NB4 (cell line): ENCODE data around the gene FYCO1.

ENCODE experiments used
- DNase-seq: peaks from one replicate; pipeline ENCODE4 v3.0.0; 2010; ENCODE audit warnings: low read depth
- H3K4me3 ChIP-seq: one replicate; pipeline ENCODE4 v1.5.1; 2011; ENCODE audit warnings: mild to moderate bottlenecking, low read depth, low read length, moderate library complexity
- MYC ChIP-seq: IDR thresholded peaks from 2 replicates; pipeline ENCODE4 v1.6.1; 2011; ENCODE audit warnings: low read depth, low read length
- POLR2A ChIP-seq: IDR thresholded peaks from 2 replicates; pipeline ENCODE4 v1.6.1; 2011; ENCODE audit warnings: mild to moderate bottlenecking; ENCODE audit not compliant: insufficient read length; ENCODE audit errors: extremely low read depth
- TF ChIP-seq, protein P1 (sequence below): IDR thresholded peaks from 2 replicates; pipeline ENCODE4 v1.6.1; 2011; ENCODE audit warnings: low read depth, low read length
- TF ChIP-seq, protein P2 (sequence below): IDR thresholded peaks from one replicate; pipeline ENCODE4 v1.5.1; 2012; ENCODE audit warnings: low read depth, low read length

Gene FYCO1

DNA sequence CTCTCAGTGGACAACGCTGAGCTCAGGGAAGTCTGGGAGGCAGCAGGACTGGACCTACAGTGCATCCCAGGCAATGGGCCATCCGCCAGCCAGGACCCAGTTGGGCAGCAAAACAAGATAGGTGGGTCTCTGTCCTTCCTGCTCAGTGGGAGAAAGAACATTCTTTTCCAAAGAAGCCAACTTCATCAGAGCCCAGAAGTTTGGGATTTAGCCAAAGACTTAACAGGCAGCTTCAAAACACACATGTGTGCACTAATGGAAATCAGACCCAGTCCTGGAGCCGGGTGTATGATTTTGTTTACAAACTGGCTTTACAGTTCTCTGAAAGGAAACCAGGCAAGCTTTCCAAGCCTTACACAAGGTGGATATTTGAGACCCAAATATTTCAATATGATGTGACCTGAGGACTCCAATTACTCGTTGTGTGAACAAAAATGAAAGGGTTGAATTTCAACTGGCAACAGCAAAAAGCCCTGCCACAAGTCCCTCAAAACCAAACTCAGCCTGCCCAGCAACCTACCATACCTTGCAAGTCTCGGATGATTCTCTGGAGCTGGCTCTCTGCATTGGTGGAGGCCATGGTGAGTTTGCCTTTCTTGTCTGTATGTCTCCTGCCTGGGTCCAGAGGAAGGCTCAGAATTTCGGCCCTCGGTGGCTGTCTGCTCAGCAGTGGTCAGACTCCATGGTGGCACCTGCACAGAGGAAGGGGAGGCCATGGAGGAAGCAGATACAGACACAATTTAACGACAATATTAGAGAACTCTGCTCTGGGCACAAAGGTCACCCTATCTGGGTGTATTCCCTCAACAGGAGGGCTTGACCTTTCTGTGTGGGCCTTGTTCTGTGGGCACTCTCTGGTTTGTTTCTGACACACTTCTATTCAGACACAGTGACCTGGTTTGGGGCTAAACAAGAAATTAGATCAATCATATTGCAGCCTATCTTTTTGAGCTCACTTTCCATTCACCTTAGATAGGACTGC lies 11.0 kb downstream of the FYCO1 start:
- TF ChIP-seq MYC (no peak), POLR2A (no peak)
- TF ChIP-seq, protein P1, sequence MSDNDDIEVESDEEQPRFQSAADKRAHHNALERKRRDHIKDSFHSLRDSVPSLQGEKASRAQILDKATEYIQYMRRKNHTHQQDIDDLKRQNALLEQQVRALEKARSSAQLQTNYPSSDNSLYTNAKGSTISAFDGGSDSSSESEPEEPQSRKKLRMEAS: no peak
- TF ChIP-seq, protein P2, sequence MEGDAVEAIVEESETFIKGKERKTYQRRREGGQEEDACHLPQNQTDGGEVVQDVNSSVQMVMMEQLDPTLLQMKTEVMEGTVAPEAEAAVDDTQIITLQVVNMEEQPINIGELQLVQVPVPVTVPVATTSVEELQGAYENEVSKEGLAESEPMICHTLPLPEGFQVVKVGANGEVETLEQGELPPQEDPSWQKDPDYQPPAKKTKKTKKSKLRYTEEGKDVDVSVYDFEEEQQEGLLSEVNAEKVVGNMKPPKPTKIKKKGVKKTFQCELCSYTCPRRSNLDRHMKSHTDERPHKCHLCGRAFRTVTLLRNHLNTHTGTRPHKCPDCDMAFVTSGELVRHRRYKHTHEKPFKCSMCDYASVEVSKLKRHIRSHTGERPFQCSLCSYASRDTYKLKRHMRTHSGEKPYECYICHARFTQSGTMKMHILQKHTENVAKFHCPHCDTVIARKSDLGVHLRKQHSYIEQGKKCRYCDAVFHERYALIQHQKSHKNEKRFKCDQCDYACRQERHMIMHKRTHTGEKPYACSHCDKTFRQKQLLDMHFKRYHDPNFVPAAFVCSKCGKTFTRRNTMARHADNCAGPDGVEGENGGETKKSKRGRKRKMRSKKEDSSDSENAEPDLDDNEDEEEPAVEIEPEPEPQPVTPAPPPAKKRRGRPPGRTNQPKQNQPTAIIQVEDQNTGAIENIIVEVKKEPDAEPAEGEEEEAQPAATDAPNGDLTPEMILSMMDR: no peak
- no peak overlapping the region for H3K4me3 ChIP-seq
- DNase-seq: no peak

DNA sequence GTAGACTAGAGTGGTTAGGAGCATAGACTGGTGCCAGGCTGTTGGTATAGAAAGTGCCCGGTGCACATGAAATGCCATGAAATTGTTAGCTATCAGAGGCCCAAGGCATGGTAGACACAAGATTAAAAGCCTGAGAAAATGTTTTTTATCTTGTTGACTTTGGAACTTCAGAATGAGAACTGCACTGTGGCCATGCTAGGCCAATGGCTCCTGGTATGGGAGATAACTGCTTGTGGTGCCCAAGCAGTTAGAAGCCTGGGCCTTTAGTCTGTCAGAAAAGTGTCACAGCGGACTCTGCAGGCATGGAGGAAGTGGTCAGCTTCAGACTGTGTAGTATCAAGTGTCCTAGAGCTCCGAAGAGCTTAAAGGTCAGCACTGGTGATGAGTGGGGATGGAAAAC lies 11.9 kb downstream of the FYCO1 start:
- TF ChIP-seq, protein P2: no peak
- no peak for TF ChIP-seq MYC
- TF ChIP-seq POLR2A: no peak
- TF ChIP-seq, protein P1: no peak

DNA sequence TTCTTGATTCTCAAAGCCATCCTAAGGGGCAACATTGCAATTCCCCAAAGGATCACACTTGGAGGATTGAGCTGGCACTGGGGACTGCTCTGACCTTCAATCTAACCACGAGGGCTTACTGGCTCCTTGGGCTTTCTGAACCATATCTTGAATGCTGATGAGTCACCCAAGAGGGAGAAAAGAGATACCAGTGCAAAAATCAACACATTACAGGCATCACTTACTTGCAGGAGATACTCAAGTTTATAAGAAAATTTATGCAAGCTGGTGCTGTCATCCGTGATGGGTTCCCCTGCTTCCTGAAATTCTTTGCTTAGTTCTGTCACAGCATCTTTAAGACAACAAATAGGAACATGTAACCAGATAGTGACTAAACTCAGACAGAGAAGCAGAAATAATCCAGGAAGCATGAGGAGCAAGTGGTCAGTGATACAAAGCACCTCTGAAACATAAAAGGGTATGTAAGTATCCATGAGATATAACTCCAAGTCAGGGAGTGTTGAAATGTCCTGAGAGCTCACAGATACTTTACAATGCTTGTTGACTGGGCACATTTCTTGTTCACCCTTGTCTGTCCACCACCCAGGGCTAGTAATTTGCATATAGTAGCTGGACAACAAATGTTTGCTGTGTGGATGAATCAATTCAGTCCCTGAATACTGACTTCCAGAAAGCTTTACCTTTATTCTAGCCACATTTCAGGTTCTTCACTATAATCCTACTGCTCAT lies 14.1 kb downstream of the FYCO1 start:
- no peak overlapping the region for H3K4me3 ChIP-seq
- peak; percentile 37 for DNase-seq
- TF ChIP-seq MYC (no peak), POLR2A (no peak)
- TF ChIP-seq, protein P2: no peak
- TF ChIP-seq, protein P1: no peak

More for the DNA sequence above, 11.9 kb downstream of the FYCO1 start:
- H3K4me3 ChIP-seq: no peak overlapping the region
- DNase-seq: no peak

DNA sequence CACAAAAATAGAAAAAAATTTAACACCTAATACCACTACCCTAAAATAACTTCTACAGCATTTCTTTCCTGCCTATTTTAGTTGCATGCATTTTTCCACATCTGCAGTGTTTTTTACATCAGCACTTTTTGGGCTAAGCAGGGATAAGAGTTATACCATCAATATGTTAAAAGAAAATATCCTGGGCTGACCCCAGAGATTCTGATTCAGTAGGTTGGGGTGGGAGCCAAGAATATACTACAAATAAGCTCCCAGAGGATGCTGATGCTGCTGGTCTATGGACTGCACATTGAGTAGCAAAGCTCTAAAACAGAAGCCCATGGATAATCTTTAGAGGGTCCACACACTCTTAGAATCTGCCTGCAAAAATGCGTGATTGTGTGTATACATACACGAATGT lies 14.8 kb downstream of the FYCO1 start:
- no peak overlapping the region for H3K4me3 ChIP-seq
- no peak for TF ChIP-seq POLR2A
- TF ChIP-seq, protein P2: no peak
- TF ChIP-seq, protein P1: no peak
- TF ChIP-seq MYC: no peak
- DNase-seq: no peak

DNA sequence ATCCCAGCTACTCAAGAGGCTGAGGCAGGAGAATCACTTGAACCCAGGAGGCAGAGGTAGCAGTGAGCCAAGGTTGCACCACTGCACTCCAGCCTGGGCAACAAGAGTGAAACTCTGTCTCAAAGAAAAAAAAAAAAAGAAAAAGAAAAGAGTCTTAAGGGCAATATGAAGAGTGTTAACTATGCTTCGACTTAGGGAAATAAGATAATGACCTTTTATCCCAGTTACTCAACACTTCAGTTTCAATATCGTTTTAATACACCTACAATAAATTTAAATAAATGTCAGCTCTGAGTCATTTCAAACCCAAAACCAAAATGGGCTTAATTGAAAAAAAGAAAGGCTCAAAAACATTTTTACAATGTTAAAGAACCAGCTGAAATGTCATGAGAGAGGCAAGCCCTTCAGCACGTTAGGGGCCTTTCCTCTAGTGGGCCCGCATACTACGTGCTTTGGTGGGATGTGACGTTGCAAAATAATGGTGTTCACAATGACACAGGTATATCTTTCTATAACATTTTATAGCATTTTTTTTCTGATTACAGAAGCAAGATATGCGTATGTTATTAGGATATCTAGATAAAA lies 15.3 kb downstream of the FYCO1 start:
- no peak overlapping the region for H3K4me3 ChIP-seq
- DNase-seq: no peak
- TF ChIP-seq POLR2A: no peak
- TF ChIP-seq, protein P2: no peak
- TF ChIP-seq, protein P1: no peak
